Measurements from ENCODE around the gene ABR. TPM values are rescaled to one million over a fixed set of nuclear protein-coding genes. Genes with fewer than 3 reads are reported as not detected.

ABR gene
- polyA plus RNA-seq, 1 donor from 2014 or later = 34.5 TPM

GRCh38 chr17:1112875-1113274 is 66.9 kb downstream of the ABR start:
- Histone ChIP-seq H3K27ac (ENCODE audit: low read length) (no peak overlapping the region), H3K36me3 (ENCODE audit: insufficient read depth, low read length) (no peaks in the 10 kb centered on the region), H3K9ac (ENCODE audit: low read length) (no peak overlapping the region), H4K20me1 (ENCODE audit: insufficient read depth) (no peaks in the 10 kb centered on the region), H3K9me2 (ENCODE audit: insufficient read depth, low read length) (no peaks in the 10 kb centered on the region), H3K79me2 (replicated peaks; ENCODE audit: insufficient read depth, low read length) (peaks cover 2% of the 10 kb centered on the region), H3K4me2 (ENCODE audit: low read length) (no peak overlapping the region), H3K27me3 (ENCODE audit: insufficient read depth, low read depth, low read length) (no peaks in the 10 kb centered on the region), H2AFZ (ENCODE audit: low read depth, low read length) (no peak overlapping the region), H3K9me3 (ENCODE audit: low read length) (no peaks in the 10 kb centered on the region), H3K4me3 (ENCODE audit: low read length) (no peak overlapping the region), H3F3A (ENCODE audit: insufficient read depth, low read length, poor library complexity, severe bottlenecking) (no peaks in the 10 kb centered on the region)
- TF ChIP-seq CTCF (IDR thresholded peaks at IDR 0.05; ENCODE audit: poor library complexity, severe bottlenecking) (no peak), POLR2AphosphoS5 (IDR thresholded peaks at IDR 0.05) (no peak), RAD21 (conservative IDR thresholded peaks at IDR 0.05) (no peak), TAF1 (IDR thresholded peaks at IDR 0.05; ENCODE audit: low read depth) (no peak), EP300 (conservative IDR thresholded peaks at IDR 0.05; ENCODE audit: poor library complexity, severe bottlenecking) (no peak)

GRCh38 chr17:1111599-1112443 is 68.0 kb downstream of the ABR start:
- Histone ChIP-seq H3F3A (ENCODE audit: insufficient read depth, low read length, poor library complexity, severe bottlenecking) (no peaks in the 10 kb centered on the region), H3K27me3 (ENCODE audit: insufficient read depth, low read depth, low read length) (no peaks in the 10 kb centered on the region), H4K20me1 (ENCODE audit: insufficient read depth) (no peaks in the 10 kb centered on the region), H3K9me3 (ENCODE audit: low read length) (no peaks in the 10 kb centered on the region), H3K4me2 (ENCODE audit: low read length) (no peak overlapping the region), H3K9ac (ENCODE audit: low read length) (no peak overlapping the region), H3K27ac (ENCODE audit: low read length) (no peak overlapping the region), H3K36me3 (ENCODE audit: insufficient read depth, low read length) (no peaks in the 10 kb centered on the region), H3K9me2 (ENCODE audit: insufficient read depth, low read length) (no peaks in the 10 kb centered on the region), H3K79me2 (replicated peaks; ENCODE audit: insufficient read depth, low read length) (peaks cover 10% of the 10 kb centered on the region), H3K4me3 (ENCODE audit: low read length) (no peak overlapping the region), H2AFZ (ENCODE audit: low read depth, low read length) (no peak overlapping the region)
- TF ChIP-seq EZH2 (IDR thresholded peaks at IDR 0.05; ENCODE audit: borderline replicate concordance, insufficient read depth, low read length, poor library complexity, severe bottlenecking) (no peak), POLR2AphosphoS5 (IDR thresholded peaks at IDR 0.05) (no peak), CTCF (IDR thresholded peaks at IDR 0.05; ENCODE audit: poor library complexity, severe bottlenecking) (no peak), REST (IDR thresholded peaks at IDR 0.05; ENCODE audit: borderline replicate concordance) (no peak), SMC3 (conservative IDR thresholded peaks at IDR 0.05; ENCODE audit: poor library complexity) (no peak), EP300 (conservative IDR thresholded peaks at IDR 0.05; ENCODE audit: poor library complexity, severe bottlenecking) (no peak), TAF1 (IDR thresholded peaks at IDR 0.05; ENCODE audit: low read depth) (no peak), RAD21 (conservative IDR thresholded peaks at IDR 0.05) (no peak), MXI1 (conservative IDR thresholded peaks at IDR 0.05; ENCODE audit: poor library complexity, severe bottlenecking) (no peak)
